ENCODE results near the gene SLCO2A1.

Gene SLCO2A1

DNA sequence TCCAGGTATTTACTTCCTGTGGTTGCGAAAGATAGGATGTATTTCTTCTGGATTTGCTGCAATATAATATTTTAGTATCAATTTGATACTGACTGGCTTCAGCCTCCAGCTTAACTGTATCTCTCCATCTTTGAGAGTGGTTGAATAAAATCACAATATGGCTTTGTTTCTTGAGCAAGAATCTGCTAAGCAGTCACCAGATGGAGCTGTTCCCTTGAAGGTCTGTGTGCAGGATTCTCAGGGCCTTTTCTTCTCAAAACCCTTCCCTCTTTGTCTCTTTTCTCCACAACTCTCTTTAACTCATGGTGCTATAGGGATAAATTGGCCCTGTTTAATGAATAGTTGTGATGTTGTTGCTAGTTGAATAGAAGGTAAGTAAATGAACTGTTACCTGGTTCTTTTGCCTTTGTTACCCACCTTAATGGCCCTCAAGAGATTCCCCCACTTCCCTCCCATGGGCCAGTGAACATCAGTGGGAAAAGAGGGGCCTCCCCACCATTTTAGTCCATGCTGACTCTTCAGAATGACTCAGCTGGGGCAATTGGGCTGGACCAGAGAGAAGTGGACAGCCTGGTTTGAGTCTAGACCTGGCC, 99.3 kb downstream of the SLCO2A1 start:
- DNase-seq = no peak

- no peak for DNase-seq
Measured at GRCh38 chr3:133928903-133929607, 100.7 kb downstream of the SLCO2A1 start.

DNA sequence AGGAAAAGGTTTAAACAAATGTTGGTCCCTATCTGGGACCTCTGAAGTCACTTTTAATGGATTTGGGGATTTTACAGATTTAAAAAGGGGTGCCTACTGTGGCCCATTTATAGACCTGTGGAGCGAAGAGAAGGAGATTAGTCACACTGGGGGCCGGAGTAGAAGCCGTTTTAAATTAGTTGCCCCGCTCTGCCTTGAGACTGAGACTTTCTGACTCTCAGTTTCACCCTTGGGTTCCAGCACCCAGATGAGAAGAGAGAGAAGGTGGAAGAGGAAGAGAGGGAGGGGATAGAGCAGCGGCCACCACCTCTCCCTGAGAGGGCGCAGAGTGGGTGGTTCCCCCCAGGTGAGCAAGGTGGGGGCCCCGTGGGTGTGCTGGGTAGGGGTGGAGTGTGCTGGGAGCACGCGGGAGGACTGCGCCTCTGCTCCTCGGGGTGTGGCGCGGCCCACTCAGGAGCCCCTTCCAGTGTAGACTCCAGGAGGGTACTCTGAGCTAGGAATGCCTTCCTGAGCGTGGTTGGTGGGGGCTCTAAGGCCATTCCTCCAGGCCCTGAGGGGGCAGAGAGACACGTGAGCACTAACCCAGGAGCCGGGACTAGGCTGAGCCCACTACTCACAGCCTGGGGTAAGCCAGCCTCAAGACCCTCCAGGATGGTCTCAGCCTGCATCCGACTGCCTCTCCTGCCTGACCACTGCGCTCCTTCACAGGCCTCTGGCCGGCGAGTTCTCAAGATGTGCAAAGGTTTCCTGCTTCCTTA, 101.4 kb downstream of the SLCO2A1 start:
- no peak for DNase-seq

DNA sequence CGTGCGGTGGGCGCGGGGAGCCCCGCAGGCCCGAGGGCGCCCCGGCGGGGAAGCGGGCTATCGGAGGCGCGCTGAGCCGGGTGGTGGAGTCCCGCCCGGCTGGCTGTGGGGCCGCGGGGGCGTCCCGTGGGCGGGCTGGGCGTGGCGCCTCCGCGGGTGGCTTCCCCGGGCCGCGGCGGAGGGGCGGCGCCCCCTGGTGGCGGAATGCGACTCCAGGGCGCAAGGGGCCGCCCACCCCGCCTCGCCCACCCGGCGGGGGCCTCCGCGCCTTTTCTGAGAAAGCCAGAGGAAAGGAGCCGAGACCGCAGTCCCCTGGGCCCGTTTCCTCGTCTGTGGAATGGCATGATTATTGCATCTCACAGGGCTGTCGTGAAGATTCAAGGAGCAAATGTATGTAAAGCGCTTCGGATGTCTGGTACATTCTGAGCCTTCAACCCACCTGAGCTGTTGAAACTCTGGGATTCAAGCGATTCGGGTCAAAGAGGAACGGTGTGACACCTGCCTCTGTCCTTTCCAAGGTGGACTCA, 102.1 kb downstream of the SLCO2A1 start:
- no peak for DNase-seq

DNA sequence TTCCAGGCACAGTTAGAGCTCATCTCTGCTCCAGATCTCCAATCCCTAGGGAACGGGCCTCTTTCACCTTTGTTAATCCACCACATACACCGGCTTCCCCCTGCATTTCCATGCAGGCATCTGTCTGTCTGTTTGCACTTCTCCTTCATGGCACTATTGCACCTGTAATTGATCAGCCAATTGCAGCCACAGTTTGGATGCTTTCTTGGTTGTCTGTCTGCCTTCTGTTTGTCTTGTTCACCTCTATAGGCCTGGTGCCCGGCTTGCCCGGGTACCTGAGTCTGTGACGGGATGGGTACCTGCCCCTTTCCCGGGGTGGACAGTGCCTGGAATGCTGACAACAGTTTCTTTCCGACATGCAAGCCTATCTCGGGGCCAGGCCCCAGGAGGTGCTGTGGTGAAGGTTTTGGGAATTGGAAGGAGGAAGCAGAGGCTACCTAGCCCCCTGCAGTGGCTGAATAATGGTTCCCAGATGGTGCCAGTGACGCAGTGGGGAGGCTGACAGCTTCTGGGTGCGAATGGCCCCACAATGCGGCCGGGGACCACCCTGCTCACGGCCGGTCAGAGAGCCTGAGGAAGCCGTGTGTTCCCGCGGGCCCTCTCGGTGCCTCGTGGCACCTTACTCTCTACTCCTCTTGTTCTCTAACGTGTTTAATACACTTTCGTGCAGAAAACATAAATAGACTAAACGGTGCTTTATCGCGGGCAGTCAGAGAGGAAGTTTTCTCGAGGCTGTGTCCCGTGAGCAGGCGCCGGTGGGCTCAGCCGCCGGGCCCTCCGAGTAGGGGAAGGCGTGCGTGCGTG, 102.8 kb downstream of the SLCO2A1 start:
- no peak for DNase-seq

DNA sequence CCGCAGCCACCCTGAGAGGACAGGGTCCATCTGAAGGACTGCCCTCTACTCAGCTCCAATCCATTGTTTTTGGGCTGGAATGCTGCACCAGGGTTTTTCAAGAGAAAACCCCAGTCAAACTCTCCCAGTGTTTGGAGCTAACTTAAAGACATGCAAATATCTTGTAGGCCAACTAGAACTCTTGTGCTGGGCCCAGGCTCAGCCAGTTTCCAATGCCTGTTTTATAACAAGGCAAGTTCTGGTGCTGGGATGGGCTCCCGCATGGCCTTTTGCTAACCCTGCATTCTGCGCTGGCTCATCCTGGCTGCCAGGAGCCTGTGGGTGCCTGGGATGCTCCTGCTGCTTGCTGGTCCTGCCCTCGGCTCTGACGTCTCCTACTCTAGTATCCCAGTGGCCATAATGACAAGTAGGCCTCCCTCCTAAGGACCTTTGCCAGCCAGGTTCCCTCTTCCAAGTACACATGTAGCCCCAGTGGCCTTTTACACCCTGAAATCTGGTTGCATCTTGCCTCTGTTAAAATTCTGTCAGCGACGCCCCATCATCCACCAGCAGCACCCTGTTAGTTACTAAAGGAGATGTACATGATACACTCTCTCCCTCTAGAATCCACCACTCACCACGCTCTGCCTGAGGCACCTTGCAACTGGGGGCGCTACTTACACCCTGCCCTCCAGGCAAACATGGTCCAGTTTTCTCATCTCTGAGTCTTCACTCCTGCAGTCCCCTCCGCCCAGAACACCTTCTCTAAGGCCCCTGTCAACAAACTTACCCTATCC, 103.6 kb downstream of the SLCO2A1 start:
- no peak for DNase-seq

DNA sequence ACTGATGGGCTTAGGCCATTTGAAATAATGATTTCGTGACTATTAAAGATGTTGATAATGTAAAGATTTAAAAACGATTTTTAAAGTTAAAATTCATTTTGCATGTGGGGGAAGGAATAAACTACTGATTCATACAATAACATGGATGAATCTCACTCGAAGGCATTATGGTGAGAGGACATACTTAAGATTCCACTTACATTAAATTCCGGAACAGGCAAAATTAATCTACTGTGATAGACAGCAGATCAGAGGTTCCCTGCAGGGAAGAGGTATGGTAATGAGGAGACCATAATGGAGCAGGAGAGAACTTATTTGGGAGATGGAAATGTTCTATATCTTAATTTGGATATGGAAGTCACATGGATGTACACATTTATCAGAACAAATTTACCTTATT, 105.7 kb downstream of the SLCO2A1 start:
- no peak for DNase-seq

DNA sequence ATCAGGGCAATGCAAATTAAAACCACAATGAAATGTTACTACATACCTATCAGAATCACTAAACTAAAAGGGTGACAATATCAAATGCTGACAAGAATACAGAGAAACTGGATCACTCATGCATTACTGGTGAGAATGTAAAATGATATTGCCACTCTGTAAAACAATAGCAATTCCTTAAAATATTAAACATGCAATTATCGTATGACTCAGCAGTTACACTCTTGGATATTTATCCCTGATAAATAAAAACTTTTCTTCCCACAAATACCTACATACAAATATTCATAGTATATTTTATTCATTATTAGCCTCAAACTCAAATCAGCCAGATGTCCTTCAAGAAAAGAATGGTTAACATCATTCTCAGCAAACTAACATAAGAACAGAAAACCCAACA, 108.1 kb downstream of the SLCO2A1 start:
- DNase-seq = no peak

DNA sequence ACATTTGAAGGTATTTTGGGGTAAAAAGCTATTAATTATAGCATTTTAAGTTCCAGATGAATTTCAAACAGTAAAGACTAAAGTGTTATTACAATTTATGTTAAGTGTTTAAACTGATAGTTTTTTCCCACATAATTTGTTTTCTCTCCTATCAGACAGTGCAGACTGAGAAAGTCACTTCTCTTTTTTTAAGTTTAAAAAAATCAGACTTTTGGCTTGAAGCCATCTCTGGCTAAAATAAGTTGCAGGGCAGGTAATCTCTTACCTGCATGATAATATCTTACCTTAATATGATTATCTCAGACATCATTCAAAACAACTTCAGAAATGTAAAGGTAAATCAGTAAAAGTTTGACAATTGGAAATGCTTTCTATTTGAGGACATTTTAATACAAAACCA, 112.6 kb downstream of the SLCO2A1 start:
- no peak for DNase-seq

- no peak for DNase-seq
Measured at GRCh38 chr3:133915685-133916658, 113.8 kb downstream of the SLCO2A1 start.

DNA sequence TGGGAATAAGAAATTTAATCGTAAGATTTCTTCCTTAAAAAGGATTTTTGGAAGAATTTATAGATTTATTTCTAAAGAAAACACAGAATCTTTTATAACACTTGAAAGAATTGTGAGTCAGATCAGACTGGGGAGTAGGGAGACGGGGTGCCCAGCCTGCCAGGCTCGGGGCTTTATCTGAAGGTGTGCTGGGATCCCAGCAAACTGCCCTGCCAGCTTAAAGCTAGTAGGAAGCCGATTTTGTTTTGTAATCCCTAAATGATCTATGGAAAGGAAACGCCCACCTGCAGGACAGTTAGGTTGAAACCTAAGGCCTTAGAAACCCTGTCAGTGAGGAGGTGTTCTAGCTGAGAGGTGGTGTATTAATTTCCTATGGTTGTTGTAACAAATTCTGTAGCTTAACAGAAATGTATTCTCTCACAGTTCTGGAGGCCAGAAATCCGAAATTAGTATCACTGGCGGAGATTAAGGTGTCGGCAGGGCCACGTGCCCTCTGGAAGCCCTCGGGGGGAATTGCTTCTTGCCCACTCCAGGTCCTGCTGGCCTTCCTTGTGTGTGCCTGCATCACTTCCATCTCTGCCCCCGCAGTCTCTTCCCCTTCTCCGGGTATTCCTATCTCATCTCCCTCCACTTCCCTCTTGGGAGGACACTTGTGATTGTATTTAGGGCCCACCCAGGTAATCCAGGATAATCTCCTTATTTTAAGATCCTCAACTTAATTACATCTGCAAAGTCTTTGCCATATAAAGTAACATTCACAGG, 114.7 kb downstream of the SLCO2A1 start:
- no peak for DNase-seq

DNA sequence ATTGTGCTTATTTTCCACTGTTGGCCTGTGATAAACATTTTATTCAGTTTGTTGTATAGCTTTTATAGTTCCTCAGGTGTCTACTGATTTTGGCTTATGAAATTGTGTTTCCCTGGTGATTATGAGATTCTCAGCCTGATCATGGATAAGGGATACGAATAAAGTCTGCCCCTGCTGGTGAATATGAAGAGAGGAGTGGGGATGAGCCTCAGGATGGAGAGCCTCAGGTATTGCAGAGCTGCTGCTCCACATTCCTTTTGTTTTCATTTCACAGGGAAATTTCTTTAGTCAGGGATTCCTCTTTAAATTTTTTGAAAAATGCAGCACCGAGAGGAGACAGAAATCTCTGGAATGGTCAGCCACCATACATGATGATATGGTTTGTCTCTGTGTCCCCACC, 119.3 kb downstream of the SLCO2A1 start:
- DNase-seq = no peak

DNA sequence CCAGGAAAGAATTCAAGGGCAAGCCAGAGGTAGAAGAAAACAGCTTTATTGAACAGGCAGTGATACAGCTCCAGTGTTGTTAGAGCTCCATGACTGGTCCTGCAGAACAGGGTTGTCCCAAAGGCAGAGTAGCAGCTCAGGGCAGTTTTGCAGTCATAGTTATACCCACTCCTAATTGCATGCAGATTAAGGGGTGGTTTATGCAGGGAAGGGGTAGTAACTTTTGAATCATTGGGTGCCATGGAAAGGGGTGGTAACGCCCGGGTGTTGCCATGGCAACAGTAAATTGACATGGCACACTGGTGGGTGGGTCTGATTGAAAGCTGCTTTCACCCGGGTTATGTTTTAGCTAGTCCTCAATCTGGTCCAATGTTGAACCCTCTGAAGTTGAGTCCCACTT, 124.3 kb downstream of the SLCO2A1 start:
- no peak for DNase-seq

- no peak for DNase-seq
Measured at GRCh38 chr3:133901847-133902246, 127.9 kb downstream of the SLCO2A1 start.

GRCh38 chr3:133901083-133901482, 128.6 kb downstream of the SLCO2A1 start:
- no peak for DNase-seq

DNA sequence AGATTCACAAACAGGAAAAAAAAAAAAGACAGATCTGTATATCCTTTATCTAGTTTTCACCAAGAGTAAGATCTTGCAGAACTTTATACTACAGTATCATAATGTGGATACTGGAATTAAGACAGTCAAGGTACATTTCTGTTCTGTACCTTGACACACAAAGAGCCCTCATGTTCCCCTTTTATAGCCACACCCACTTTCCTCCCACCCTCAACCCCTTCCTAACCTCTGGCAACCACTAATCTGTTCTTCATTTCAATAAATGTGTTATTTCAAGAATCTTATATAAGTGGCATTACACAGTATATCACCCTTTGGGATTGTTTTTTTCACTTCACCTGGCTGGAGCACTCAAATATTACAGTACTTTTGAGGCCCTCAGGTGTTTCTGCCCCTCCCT, 130.4 kb downstream of the SLCO2A1 start:
- no peak for DNase-seq

DNA sequence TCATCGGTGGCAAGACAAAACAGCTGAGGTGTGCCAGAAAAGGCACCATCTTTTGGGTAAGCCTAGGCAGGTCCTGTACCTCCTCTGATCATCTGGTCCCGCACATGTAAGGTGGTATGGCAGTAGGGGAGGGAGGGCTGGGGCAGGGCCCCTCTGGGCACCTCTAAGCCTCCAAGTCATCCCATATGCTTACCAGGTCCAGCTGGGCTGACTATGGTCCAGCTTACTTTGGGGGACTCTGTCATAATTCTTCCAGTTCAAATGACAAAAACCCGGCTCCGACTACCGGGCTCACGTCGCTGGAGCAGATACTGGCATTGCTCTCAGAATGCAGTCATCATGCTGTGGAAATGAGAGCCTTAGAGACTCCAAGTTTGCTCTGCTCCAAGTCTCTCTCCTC, 132.2 kb downstream of the SLCO2A1 start:
- DNase-seq = no peak

DNA sequence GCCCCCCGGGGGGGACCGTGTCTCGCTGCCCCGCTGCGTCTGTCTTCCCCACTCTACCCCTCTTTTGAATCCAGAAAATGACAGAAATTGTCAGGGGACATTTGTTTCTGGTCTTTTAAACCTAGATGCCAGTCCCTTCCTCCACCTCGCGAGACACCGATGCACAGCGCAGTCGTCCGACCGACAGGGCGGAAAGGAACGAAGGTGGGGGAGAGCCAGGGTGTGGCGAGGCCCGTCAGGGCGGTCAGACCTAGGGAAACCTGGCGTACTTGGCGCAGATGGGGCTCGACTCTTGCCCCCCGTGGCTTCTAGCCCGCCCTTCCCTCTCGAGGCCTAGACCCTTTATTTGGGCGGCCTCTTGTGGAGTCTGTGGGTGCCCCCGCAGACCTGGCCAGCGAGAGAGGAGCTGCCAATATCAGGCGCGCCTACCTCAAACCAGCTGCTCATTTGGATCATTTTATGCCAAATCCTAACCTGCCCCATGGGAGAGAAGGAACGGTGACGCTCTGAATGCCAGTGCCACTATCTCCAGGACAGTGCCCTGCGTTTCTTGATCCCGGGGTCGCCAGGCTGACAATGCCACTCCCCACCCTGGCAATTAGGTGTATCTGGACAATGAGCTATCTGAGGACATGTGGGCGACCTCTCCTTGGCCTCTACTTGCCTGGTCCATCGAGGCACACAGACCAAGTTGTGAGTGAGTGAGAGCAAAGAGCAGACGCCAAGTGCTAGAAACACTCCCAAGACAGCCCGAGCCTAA, 133.5 kb downstream of the SLCO2A1 start:
- DNase-seq = no peak

DNA sequence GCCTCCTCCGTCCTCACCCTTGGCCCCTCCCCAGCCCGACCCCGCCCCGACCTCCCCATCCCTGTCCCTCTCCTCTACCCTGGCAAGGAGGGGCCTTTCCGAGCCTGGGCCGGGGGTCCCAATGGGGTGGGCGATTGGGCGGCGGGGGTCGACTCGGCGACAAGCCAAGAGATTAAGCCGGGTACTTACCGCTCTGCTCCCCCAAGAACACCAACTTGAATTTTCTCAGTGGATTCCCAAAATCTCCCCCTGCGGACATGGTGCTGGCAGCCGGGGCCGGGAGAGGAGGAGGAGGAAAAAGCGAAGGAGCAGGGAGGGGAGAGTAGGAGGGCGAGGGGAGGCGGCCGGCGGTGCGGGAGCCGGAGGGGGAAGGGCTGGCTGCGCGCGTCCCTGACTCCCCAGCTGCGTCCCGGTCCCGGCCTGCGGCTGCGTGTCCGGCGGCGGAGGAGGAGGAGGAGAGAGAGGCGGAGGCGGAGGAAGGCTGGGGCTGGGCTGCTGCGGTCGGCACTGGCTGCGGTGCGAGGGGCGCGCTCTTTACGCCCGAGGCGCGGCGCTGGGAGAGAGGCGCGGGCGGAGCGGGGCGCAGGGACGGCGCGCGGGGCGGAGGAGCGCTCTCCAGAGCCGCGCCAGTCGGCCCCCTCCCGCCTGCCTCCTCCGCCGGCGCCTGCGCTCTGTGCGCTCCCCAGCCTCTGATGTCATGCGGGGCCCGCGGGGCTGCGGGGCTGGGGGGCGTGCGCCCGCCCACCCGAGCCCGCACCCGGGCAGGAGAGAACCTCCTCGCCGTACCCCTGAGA, 134.3 kb downstream of the SLCO2A1 start, which contains the start of gene RAB6B:
RAB6B (minus strand) TSS at position 675 of the 794 bp plus-strand sequence; CDS start at position 259, 416 bp downstream.
- peak; percentile 48 for DNase-seq

Measured in NCI-H1092 (cell line).